Activated T-cell treated with anti-CD3 and anti-CD28 coated beads, Interleukin-2, amount 50 U/mL, for 48 hours (primary cell): ENCODE results near the gene FAR1.

Source experiments
- DNase-seq, 2 experiments: peaks; one replicate each; pipeline ENCODE4 v3.0.0-alpha.2; 2020

Gene FAR1

GRCh38 chr11:13778345-13778744 lies 109.9 kb downstream of the FAR1 start:
- no peak for DNase-seq

GRCh38 chr11:13781153-13781552 lies 112.7 kb downstream of the FAR1 start:
- DNase-seq = no peak
